Naive thymus-derived CD8-positive, alpha-beta T cell (primary cell): ENCODE measurements around the gene ATP7B. TPM values are rescaled to one million over a fixed set of nuclear protein-coding genes. Genes with fewer than 3 reads are reported as not detected.

Source experiments
- ATAC-seq, 2 donors: fragments of 150-1000 bp; cut with Tn5 transposase in 1 of 2; sonication (Bioruptor Pico), chemical (Tn5 transposase) in 1 of 2; 1 replicate in 1 of 2; 2 replicates in 1 of 2; pipeline ENCODE4 v1.10.0; 2021; ENCODE audit warnings: mild to moderate bottlenecking in 2 of 2, moderate library complexity in 2 of 2
- POLR2A ChIA-PET: fragments of 350-600 bp; sonication (Branson Sonifier 250); formaldehyde crosslinking; loops from one replicate; lab custom pipeline; 2021; ENCODE audit warnings: antibody characterized with exemption; lab: Charles Lee
- DNase-seq, 10 donors: peaks; one replicate each; pipeline versions ENCODE4 v3.0.0 to v3.0.0-alpha.2; 2020 to 2022
- H3K27ac Mint-ChIP-seq, 10 donors: one replicate each; pipeline ENCODE4 v1.8.0; 2020 to 2022; ENCODE audit warnings: mild to moderate bottlenecking in 10 of 10, mixed read lengths in 10 of 10, moderate library complexity in 4 of 10, inconsistent platforms in 1 of 10
- H3K27me3 Mint-ChIP-seq, 5 donors: one replicate each; pipeline ENCODE4 v1.8.0; 2021 to 2022; ENCODE audit warnings: mixed read lengths in 5 of 5
- H3K36me3 Mint-ChIP-seq, 3 donors: one replicate each; pipeline ENCODE4 v1.8.0; 2020 to 2022; ENCODE audit warnings: mixed read lengths in 3 of 3, mild to moderate bottlenecking in 2 of 3, inconsistent platforms in 1 of 3
- H3K4me1 Mint-ChIP-seq, 4 donors: one replicate each; pipeline ENCODE4 v1.8.0; 2021 to 2022; ENCODE audit warnings: mixed read lengths in 4 of 4
- H3K4me3 Mint-ChIP-seq, 10 donors: one replicate each; pipeline ENCODE4 v1.8.0; 2020 to 2022; ENCODE audit warnings: mild to moderate bottlenecking in 10 of 10, mixed read lengths in 10 of 10, moderate library complexity in 6 of 10, inconsistent platforms in 1 of 10
- H3K9me3 Mint-ChIP-seq, 9 donors: one replicate each; pipeline ENCODE4 v1.8.0; 2020 to 2022; ENCODE audit warnings: mixed read lengths in 9 of 9, mild to moderate bottlenecking in 3 of 9, inconsistent platforms in 1 of 9, moderate library complexity in 1 of 9
- polyA plus RNA-seq, 3 donors: library from polyadenylated mRNA; unstranded; fragments of 300-500 nt; fragmentation: Illumina TruSeq; gene quantifications; one replicate each; pipeline ENCODE4 v1.2.3, GENCODE V29; 2021
- total RNA-seq, 8 experiments: library from RNA in 2 of 8; stranded (reverse) in 2 of 8; gene quantifications; one replicate each; pipeline ENCODE4 v1.2.3 and lab custom pipeline; 2021 to 2026

Gene ATP7B
- total and polyA plus RNA-seq, 5 experiments from 2014 or later = 0.06 to 1.7 (median 0.29) TPM

DNA sequence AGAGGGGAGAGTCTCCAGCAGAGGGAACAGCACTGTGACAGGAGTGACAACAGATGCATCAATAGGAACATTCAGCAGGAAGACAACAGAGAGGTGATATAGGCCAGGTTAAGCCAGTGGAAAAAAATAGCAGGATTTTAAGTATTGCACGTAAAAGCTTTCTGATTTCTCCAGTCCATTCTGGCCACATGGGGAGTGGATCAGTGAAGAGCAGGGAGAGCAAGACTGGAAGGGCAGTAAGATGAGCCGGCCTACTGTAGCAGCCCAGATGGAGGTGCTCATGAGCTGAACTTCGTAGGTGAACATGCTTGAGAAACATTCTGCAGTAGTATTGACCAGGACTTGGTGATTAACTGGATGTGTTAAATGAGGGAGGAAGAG, 15.0 kb upstream of the ATP7B start:
- peaks cover 50 to 81% (median 73%) of the 10 kb centered on the region in 3 donors for H3K36me3 Mint-ChIP-seq
- POLR2A ChIA-PET = no interaction called here
- no peak for DNase-seq
- no peak for ATAC-seq
- H3K4me3 Mint-ChIP-seq = peak overlapping the region in 2 of 10 donors; percentile 8 to 56
- H3K9me3 Mint-ChIP-seq = peaks cover 6 to 39% (median 22%) of the 10 kb centered on the region in 9 donors
- H3K4me1 Mint-ChIP-seq = peaks cover 23 to 43% (median 30%) of the 10 kb centered on the region in 4 donors
- peak overlapping the region in 1 of 10 donors; percentile 35 for H3K27ac Mint-ChIP-seq
- no peaks in the 10 kb centered on the region for H3K27me3 Mint-ChIP-seq

DNA sequence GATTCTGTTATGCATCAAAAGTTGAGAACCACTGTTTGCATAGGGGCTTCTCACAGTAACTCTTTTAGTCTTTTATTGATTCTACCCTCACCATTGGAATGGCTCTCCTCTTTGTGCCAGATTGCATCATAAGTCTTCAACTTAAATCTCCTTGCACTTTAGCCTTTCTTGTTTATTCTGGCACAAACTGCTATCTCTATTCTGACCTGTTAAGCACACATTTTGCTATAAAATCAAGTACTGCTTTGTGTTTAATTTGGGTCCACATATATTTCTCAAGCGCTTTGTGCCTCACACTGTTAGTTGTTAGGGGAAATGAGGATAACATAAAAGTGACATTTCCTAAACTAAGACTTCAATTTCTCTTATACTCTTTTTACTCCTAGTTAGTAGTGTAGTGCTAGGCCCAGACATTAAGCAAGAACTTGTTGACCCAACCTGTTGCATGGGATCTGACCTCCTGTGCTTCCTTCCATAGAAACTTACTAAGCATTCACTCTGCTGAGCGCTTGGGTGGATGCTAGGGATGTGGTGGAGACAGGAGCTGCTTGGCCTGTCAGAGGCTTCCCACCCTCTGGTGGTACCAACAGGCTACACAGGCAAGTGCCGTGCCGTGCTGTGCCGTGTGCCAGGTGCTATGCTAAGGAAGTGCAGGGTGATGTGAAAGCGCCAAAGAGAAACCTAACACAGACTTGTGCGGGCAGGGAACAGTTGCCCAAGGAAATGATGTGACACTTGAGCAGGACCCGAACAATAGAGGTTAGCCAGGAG, 14.4 kb upstream of the ATP7B start:
- peaks cover 23 to 44% (median 33%) of the 10 kb centered on the region in 4 donors for H3K4me1 Mint-ChIP-seq
- peaks cover 55 to 85% (median 79%) of the 10 kb centered on the region in 3 donors for H3K36me3 Mint-ChIP-seq
- peak overlapping the region in 1 of 10 donors; percentile 35 for H3K27ac Mint-ChIP-seq
- no peak for DNase-seq
- no peak for ATAC-seq
- no peaks in the 10 kb centered on the region for H3K27me3 Mint-ChIP-seq
- POLR2A ChIA-PET = no interaction called here
- peaks cover 6 to 39% (median 22%) of the 10 kb centered on the region in 9 donors for H3K9me3 Mint-ChIP-seq
- H3K4me3 Mint-ChIP-seq = peak overlapping the region in 2 of 10 donors; percentile 19 to 22

DNA sequence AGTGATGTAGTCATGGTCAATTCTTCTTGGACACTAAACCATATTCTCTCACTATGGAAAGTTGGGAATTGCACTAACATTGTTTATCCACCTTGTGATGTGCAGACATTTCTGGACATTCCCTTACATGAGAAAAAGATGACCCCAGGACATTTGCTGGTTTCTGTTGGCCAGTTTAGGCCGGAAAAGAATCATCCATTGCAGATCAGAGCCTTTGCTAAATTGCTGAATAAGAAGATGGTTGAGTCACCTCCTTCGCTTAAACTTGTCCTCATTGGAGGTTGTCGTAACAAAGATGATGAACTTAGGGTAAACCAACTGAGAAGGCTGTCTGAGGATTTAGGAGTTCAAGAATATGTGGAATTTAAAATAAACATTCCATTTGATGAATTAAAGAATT, 13.2 kb upstream of the ATP7B start, which contains the start of gene UTP14C:
Gene UTP14C (plus strand): TSS at position 211 of the 400 bp plus-strand sequence. CDS start 4,114 bp downstream, outside the sequence.
- POLR2A ChIA-PET = no interaction called here

GRCh38 chr13:52022356-52022755, 11.1 kb upstream of the ATP7B start:
- peaks cover 42 to 88% (median 74%) of the 10 kb centered on the region in 3 donors for H3K36me3 Mint-ChIP-seq
- no peak overlapping the region for H3K4me3 Mint-ChIP-seq
- peaks cover 3 to 19% (median 12%) of the 10 kb centered on the region in 9 donors for H3K9me3 Mint-ChIP-seq
- no peaks in the 10 kb centered on the region for H3K27me3 Mint-ChIP-seq
- DNase-seq (no peak), ATAC-seq (no peak)
- peaks cover 18 to 59% (median 42%) of the 10 kb centered on the region in 4 donors for H3K4me1 Mint-ChIP-seq
- no peak overlapping the region for H3K27ac Mint-ChIP-seq
- POLR2A ChIA-PET = interaction anchor here (0.7 kb wide), 1 partner anchor 10 kb away, joined by 7 read pairs; no protein-coding TSS in a partner anchor

More for the DNA sequence above, 13.2 kb upstream of the ATP7B start, which contains the start of gene UTP14C:
- Mint-ChIP-seq H3K4me3 (peak within 1 kb of the TSS in 1 of 10 donors; percentile 19), H3K27me3 (no peaks in the 10 kb centered on the region), H3K4me1 (peaks cover 21 to 46% (median 35%) of the 10 kb centered on the region in 4 donors), H3K27ac (no peak within 1 kb of the TSS), H3K36me3 (peaks cover 60 to 91% (median 82%) of the 10 kb centered on the region in 3 donors), H3K9me3 (peaks cover 6 to 27% (median 20%) of the 10 kb centered on the region in 9 donors)
- ATAC-seq (no peak), DNase-seq (no peak)

- POLR2A ChIA-PET = no interaction called here
- peaks cover 0 to under 1% (median 0%) of the 10 kb centered on the region in 9 donors for H3K9me3 Mint-ChIP-seq
Observed at GRCh38 chr13:52020191-52020590, 8.9 kb upstream of the ATP7B start.

DNA sequence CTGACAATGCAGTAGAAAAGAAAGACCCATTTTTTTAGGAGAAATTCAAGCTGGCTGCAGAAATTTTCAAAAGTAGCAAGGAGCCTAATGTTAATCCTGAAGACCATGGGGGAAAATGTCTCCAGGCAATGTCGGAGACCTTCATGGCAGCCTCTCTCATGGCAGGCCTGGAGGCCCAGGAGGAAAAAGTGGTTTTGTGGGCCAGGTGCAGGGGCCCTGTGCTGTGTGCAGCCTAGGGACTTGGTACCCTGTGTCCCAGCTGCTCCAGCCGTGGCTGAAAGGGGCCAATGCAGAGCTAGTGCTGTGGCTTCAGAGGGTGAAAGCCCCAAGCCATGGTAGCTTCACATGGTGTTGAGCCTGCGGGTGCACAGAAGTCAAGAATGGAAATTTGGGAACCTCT, 5.0 kb upstream of the ATP7B start:
- Mint-ChIP-seq H3K9me3 (no peaks in the 10 kb centered on the region), H3K27ac (no peak overlapping the region), H3K36me3 (peaks cover 11 to 48% (median 30%) of the 10 kb centered on the region in 3 donors), H3K4me1 (peaks cover 9 to 50% (median 41%) of the 10 kb centered on the region in 4 donors), H3K4me3 (peak overlapping the region in 1 of 10 donors; percentile 34), H3K27me3 (peaks cover 0 to under 1% (median 0%) of the 10 kb centered on the region in 5 donors)
- ATAC-seq (no peak), DNase-seq (no peak)
- POLR2A ChIA-PET = no interaction called here

More at GRCh38 chr13:52020191-52020590, 8.9 kb upstream of the ATP7B start:
- ATAC-seq = no peak
- Mint-ChIP-seq H3K27ac (no peak overlapping the region), H3K4me3 (no peak overlapping the region), H3K36me3 (peaks cover 20 to 81% (median 62%) of the 10 kb centered on the region in 3 donors), H3K4me1 (peaks cover 9 to 55% (median 36%) of the 10 kb centered on the region in 4 donors), H3K27me3 (no peaks in the 10 kb centered on the region)
- no peak for DNase-seq

DNA sequence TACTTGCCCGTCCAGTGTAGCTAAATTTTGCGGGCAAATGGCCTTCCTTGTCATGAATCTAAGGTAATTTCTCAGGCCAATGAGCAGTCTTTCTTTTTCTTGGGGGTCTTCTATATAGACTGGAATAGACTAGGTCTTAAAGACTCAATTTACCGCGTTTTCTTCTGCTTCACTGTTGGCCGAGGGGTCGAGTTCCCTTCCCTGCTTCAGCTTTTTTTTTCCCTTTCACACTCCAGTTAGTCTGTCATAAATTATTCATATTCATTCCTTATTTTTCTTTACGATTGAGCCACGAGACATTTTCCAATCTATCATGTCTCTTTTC, 1.2 kb upstream of the ATP7B start:
- POLR2A ChIA-PET = interaction anchor here (0.6 to 2.7 kb wide), 8 partner anchors 8 to 640 kb away, joined by 3 to 18 read pairs (median 5); partner anchors contain the start of genes INTS6 and SUGT1
- H3K36me3 Mint-ChIP-seq = peaks cover 0 to 16% (median 10%) of the 10 kb centered on the region in 3 donors
- DNase-seq (no peak), ATAC-seq (peak in 1 of 2 donors; percentile 1)
- H3K27me3 Mint-ChIP-seq = peaks cover 0 to 28% (median 5%) of the 10 kb centered on the region in 5 donors
- no peaks in the 10 kb centered on the region for H3K9me3 Mint-ChIP-seq
- peaks cover 8 to 33% (median 33%) of the 10 kb centered on the region in 4 donors for H3K4me1 Mint-ChIP-seq
- peak overlapping the region; percentile 86 to 98 (median 96) for H3K27ac Mint-ChIP-seq
- H3K4me3 Mint-ChIP-seq = peak overlapping the region; percentile 89 to 99 (median 99)

GRCh38 chr13:52011632-52012511, 622 bp upstream of the ATP7B start, which contains the start of gene ALG11:
ALG11 (plus strand) TSS chr13:52012398; CDS start chr13:52012419, 21 bp downstream.
- POLR2A ChIA-PET = interaction anchor here (0.9 to 2.7 kb wide), 7 partner anchors 9 to 640 kb away, joined by 3 to 18 read pairs (median 5); partner anchors contain the start of genes INTS6 and SUGT1
- H3K9me3 Mint-ChIP-seq = no peaks in the 10 kb centered on the region
- peak within 1 kb of the TSS; percentile 89 to 99 (median 99) for H3K4me3 Mint-ChIP-seq
- peak within 1 kb of the TSS; percentile 86 to 98 (median 96) for H3K27ac Mint-ChIP-seq
- DNase-seq = peak; percentile 97 to 100 (median 99)
- peaks cover 8 to 28% (median 27%) of the 10 kb centered on the region in 4 donors for H3K4me1 Mint-ChIP-seq
- peak; percentile 96 to 98 for ATAC-seq
- H3K27me3 Mint-ChIP-seq = peaks cover 0 to 30% (median 5%) of the 10 kb centered on the region in 5 donors
- H3K36me3 Mint-ChIP-seq = peaks cover 0 to 12% (median 9%) of the 10 kb centered on the region in 3 donors

DNA sequence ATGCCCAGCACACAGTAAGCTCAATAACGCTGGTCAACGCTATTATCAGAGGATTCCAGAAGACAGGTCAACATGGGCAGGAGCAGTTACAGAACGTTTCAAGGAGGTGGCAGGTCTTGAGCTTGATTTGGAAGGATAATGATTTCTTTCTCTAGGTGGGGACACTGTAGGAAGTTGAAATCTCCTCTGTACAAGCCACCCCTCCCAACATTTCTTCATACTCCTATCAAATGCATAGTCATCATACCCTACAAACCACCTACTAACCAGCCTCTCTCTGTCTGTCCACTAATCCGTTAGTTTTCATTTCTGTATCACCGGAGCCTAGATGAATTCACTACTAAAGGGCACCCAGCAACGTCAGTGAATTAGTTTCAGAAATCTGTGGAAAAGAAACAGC, 1.3 kb downstream of the ATP7B start:
- peak overlapping the region in 9 of 10 donors; percentile 31 to 99 (median 54) for H3K4me3 Mint-ChIP-seq
- POLR2A ChIA-PET = no interaction called here
- H3K27ac Mint-ChIP-seq = no peak overlapping the region

DNA sequence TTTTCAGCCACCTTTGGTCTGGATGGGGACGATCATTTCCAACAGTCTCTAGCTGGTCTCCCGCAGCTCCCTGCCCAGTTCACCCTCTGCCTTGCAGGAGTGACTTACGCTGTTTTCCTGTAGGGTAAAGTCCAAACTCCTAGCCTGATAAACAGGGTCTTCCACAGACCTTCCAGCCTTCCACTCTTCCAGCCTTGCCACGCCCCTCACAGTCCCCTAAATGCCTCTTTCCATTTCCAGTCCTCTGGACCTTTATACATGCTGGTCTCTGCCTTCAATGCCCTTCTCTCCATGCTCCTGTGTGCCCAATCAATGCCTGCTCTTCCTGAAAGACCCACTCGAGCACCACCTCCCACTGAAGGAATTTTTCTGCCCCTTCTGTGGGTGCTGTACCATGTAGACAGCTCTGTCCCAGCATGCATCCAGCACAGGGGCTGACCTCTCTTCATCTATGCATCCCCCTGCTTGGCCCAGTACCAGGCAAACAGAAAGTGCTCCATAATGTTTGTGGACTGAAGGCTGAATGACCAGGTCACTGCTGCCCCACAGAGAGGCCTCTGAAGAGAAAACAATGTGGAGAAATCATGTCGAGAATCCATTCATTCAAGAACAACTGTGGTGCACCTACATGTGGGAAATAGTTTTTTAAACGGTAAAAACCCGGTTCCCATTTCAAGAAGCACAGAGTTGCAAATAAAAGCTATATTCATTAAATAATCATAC, 4.6 kb downstream of the ATP7B start:
- H3K4me1 Mint-ChIP-seq = peaks cover 5 to 9% (median 8%) of the 10 kb centered on the region in 4 donors
- peaks cover 0 to 30% (median 5%) of the 10 kb centered on the region in 5 donors for H3K27me3 Mint-ChIP-seq
- no peaks in the 10 kb centered on the region for H3K36me3 Mint-ChIP-seq
- DNase-seq = no peak
- no peak overlapping the region for H3K27ac Mint-ChIP-seq
- ATAC-seq = no peak
- no peaks in the 10 kb centered on the region for H3K9me3 Mint-ChIP-seq
- POLR2A ChIA-PET = no interaction called here
- H3K4me3 Mint-ChIP-seq = no peak overlapping the region

More for the DNA sequence above, 1.3 kb downstream of the ATP7B start:
- Mint-ChIP-seq H3K4me1 (peaks cover 5 to 21% (median 15%) of the 10 kb centered on the region in 4 donors), H3K27me3 (peaks cover 0 to 30% (median 5%) of the 10 kb centered on the region in 5 donors), H3K9me3 (no peaks in the 10 kb centered on the region), H3K36me3 (no peaks in the 10 kb centered on the region)
- DNase-seq = no peak
- no peak for ATAC-seq

DNA sequence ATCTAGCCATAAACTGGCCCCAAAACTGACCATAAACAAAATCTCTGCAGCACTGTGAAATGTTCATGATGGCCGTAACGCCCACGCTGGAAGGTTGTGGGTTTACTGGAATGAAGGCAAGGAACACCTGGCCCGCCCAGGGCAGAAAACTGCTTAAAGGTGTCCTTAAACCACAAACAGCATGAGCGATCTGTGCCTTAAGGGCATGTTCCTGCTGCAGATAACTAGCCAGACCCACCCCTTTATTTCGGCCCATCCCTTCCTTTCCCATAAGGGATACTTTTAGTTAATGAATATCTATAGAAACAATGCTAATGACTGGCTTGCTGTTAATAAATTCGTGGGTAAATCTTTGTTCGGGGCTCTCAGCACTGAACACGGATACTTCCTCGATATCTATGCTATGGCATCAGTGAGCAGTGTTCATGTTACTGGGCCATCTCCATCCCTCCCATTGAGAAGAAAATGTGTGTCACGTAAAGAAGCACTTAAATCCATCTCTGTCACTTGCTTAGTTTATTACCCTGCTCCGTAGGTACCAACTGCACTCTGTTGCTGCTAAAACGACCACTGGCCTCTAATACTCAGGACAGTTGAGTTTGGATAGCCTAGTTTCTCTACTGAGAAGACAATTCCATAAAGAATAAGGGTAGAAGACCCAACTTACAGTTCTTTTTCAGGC, 5.3 kb downstream of the ATP7B start:
- no peaks in the 10 kb centered on the region for H3K9me3 Mint-ChIP-seq
- no peak overlapping the region for H3K4me3 Mint-ChIP-seq
- DNase-seq = no peak
- no peak overlapping the region for H3K27ac Mint-ChIP-seq
- ATAC-seq = no peak
- peaks cover 0 to 30% (median 5%) of the 10 kb centered on the region in 5 donors for H3K27me3 Mint-ChIP-seq
- POLR2A ChIA-PET = no interaction called here
- peaks cover 4 to 8% (median 6%) of the 10 kb centered on the region in 4 donors for H3K4me1 Mint-ChIP-seq
- no peaks in the 10 kb centered on the region for H3K36me3 Mint-ChIP-seq
